GM21515 (cell line): Measurements from ENCODE around the gene APOA4.
"Not testable (repeated sequence)": the region's sequence is repeated elsewhere in the genome, so short reads cannot be mapped to it uniquely, and the experiment has no call there.

Experiments
- ATAC-seq: cut with Tn5 transposase; IDR thresholded peaks from one replicate; pipeline ENCODE4 v1.9.1; 2021; ENCODE audit not compliant: unreplicated experiment

APOA4 gene

DNA sequence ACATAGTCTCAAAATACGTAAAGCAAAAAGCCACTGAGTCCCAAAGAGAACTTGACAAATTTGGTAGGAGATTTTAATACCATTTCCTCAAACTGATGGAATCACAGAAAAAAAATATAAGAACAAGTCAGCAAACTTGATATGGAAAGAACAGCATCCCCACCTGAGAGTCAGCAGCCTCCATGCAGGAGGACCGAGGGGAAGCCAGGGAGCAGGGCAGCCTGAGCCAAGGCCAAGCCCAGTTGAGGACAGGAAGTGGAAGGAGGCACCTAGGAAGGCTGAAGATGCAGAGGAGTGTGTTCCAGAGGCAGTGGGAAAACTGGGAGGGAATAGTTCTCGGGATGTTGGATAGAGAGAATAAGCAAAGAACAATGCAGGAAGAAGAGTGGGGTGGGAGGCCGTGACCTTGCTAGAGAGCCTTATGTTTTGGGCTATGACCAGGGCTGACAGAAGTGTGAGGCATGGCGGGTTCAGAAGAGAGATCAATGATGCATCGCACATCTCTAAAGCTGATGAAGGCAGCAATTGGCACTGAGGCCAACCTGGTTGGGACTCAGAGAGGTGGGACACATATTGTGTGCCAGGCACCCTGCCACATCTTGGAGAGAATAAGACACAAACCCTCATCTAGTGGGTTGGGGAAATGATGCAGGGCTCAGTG lies 15.4 kb downstream of the APOA4 start:
- no peak for ATAC-seq

DNA sequence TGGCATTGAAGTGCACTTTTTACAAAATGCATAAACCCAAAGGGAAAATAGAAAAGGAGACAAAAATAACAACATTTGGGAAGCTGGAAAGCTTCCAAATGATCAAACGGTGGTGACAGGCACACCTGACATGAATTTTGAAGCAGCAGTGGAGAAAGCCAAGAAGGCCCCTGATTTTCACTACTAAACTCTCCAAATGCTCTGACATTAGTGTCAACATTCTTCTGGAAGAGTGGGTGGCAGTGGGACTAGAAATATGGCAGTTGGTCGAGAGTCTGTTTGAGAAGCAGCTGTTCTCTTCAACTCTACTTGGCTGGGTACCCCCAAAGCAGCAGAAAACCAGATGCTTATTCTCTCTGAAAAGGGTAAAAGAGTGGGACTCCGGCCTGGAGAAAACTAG lies 19.1 kb downstream of the APOA4 start:
- ATAC-seq: no peak

DNA sequence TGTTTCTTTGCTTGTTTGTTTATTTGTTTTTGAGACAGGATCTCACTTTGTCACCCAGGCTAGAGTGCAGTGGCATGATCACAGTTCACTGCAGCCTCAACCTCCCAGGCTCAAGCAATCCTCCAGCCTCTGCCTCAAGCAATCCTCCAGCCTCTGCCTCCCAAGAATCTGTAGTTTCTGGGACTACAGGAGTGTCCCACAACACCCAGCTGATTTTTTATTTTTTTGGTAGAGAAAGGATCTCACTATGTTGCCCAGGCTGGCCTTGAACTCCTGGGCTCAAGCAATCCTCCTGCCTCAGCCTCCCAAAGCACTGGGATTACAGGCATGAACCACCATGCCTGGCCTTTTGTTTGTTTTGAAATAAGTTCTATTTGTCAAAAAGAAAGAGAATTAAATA lies 21.4 kb downstream of the APOA4 start:
- not testable (repeated sequence) for ATAC-seq

DNA sequence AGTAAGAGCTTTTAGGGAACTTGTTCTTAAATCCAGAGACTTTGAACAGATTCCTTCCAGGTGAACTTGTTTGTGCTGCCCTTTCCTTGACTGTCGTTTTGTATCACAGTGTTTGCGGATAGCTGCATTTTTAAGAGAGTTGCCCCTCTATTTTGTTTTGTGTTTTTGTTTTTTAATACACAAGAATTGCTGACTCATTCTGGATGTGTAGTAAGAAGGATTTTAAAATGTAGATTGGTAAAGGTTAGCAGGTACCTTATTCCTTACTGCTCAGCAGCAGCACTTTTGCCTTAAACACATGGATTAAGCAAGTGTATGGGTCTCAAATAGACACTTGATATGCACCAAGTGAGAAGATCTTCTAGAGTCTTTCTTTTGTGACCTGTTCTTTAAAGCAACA lies 22.5 kb downstream of the APOA4 start:
- no peak for ATAC-seq

DNA sequence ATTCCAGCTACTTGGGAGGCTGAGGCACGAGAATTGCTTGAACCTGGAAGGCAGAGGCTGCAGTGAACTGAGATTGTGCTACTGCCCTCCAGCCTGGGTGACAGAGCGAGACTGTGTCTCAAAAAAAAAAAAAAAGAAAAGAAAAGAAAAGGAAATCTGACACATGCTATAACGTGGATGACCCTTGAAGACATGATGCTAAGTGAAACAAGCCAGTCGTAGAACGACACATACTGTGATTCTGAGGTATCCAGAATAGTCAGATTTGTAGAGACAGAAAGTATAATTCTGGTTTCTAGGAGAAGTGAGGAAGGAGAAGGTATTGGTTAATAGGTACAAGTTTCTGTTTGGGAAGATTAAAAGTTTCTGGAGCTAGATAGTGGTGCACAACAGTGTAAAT lies 24.7 kb downstream of the APOA4 start:
- ATAC-seq: no peak

DNA sequence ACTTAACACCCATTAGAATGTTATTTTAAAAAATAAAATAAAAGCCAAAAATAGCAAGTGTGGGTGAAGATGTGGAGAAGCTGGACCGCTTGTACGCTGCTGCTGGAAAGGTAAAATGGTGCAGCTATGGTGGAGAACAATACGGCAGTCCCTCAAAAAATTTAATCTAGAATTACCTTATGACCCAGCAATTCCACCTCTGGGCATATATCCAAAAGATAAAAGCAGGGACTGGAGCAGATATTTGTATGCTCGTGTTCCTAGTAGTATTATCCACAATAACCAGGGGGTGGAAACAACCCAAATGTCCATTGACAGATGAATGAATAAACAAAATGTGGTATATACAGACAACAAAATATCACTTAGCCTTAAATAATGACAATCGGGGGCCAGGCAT lies 25.3 kb downstream of the APOA4 start:
- ATAC-seq: no peak

DNA sequence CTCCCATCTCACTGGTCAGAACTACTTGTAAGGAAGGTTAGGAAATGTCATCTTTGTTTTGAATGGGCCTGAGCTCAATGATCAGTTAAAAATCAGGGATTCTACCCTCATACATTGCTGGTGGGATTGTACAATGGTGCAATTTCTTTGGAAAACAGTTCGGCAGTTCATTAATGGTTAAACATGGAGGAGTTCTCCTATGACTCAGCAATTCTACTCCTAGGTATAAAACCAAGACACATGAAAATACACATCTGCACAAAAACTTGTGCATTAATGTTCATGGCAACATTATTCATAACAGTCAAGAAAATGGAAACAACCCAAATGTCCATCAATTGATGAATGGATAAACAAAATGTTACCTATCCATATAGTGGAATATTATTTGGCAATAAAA lies 26.6 kb downstream of the APOA4 start:
- no peak for ATAC-seq

DNA sequence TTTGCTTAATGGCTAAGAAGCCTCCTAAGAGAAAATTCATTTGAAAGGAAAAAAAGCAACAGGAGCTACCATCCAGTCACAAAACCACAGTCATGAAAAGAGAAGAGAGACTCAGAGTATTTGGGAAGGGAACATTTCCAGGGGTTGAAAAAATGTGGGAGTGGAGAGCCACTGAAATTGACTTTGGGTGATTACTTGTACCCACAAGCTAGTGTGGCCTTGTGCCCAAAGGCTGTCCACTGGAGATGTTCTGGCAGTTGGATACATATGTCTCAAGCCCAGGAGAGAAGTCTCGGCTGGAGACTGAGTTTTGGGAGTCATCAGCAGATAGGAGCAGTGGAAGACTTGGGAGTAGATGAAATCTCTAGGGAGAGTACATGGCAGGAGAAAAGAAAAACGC lies 28.3 kb downstream of the APOA4 start:
- ATAC-seq: no peak

DNA sequence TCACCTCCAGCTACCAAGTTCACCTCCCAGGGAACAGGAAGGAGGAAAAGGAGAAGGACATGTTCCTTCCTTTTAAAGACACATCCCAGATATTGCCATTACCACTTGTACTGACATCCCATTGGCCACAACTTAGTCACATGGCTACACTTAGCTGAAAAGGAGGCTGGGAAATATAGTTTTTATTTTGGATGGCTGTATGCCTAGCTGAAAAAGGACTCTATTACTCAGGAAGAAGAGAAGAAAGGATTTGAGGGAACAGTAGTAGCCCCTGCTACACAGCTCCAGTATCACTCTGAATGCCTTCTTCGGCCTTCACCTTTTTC lies 29.4 kb downstream of the APOA4 start:
- no peak for ATAC-seq

DNA sequence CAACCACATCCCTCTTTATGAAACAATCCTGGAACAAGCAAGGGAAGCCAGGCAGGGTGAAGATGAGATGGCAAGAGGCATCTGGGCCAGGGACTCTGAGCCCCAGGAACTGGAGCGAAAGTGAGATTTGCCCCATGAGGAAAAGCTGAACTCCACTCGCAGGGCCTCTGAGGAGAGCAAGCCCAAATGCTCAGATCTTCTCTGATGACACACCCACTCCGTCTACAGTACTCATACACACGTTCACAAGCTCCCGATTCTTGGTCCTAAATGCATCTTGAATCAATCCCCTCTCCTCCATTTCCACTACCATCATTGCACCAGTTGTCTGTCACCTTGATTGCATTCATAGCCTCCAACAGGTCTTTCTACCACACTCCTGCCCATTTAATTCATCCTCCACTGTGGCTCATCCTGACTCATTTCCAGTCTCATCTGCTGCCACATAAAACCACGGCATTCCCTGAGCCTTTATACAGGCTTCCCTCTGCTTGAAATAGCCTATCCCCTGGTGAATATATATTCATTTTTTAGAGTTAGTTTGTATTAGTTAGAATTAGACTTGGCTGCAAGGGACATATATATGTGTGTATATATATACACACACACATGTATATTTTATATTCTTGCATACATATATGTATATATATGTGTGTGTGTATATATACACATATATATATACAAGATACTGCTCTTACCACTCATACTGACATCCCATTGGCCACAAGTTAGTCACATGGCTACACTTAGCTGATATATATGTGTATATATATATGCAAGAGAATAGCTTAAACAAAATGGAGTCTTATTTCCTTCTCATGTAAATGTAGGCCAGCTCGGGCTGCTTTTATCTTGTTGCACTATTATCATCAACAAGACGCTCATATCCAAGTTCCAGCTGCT lies 30.0 kb downstream of the APOA4 start:
- no peak for ATAC-seq

DNA sequence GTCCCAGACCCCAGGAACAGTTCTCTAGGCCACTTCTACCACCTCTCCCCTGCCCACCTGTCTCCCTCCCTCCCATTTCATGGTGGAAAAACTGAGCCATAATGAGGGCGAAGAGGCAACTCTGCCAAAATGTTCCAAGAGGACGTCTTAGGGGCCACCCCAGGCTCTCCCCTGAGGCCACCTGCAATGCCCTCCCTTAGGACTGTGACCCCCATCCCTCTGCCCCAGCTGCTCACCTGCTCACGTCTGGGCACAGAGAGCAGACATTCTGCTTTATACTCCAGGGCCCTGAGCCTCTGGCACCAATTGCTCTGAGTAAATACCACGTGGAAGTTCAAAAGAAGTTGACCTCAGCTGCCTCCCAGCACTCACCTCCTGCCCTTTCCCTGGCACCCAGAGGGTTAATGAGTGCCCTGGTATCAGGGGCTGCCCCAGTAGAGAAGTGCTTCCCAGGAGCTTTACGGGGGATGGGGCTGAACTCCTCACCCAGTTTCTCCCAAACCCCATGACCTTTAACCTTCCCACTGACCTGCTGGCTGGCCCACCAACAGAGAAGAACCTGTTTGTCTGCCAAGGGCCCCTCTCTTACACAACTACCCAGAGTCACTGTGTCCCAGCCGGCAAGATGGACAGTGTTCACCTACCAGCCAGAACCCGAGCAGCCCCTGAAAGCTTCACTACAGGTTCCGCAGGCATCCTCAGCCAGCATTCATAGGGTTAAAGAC lies 30.8 kb downstream of the APOA4 start:
- no peak for ATAC-seq

DNA sequence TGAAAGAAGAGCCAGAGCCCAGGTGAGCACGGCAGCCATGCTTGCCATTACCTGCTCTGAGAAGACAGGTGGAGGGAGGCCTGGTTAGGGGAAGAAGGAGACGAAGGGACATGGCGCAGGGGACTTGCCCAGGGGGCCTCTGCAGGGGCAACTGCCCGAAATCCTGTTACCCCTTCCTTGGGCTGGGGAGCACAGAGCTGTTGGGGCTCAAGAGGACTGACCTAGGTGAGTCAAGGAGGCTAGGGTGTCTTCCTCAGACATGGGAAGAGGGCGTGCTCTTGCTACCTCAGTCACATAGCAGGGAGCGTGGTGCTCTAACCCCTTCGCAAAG lies 31.3 kb downstream of the APOA4 start, which contains the start of gene APOA5:
Gene APOA5 (minus strand): TSS at position 67 of the 331 bp plus-strand sequence. CDS start 19 bp downstream, at position 48.
- ATAC-seq: no peak

DNA sequence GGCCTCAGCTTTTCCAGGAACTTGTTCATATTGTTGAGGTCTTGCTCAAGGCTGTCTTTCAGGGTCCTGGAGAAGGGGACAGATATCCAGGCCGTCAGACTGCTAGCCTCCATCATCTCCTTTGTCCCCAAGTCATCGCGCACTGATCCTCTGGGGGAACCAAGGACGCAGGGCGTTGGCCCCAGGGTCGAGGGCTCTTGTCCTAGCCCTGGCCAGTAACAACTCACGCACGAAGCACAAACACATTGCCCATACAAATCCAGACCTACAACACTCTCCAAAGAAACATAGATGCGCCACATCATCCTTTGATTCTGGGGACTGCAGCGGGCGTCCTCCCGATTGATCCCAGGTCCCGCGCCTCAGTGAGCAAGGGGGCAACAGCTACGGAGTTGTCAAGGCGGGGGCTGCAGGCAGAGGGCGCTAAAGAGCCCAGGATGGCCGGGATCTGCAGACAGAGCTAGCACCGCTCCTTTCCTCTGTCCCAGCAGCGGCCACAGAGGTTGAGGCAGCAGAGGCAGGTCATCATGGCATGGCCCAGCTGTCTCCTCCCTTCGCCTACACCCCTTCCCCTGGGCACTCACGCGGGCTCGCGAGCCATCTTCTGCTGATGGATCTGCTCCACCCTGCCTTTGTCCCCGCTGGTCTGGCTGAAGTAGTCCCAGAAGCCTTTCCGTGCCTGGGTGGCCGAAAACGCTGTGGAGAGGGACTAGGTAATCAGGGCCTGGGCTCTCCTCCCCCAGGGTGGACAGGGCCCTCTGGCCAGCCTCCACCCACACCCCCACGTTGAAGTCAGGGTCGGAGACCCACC lies 31.9 kb downstream of the APOA4 start:
- ATAC-seq: peak; percentile 36

DNA sequence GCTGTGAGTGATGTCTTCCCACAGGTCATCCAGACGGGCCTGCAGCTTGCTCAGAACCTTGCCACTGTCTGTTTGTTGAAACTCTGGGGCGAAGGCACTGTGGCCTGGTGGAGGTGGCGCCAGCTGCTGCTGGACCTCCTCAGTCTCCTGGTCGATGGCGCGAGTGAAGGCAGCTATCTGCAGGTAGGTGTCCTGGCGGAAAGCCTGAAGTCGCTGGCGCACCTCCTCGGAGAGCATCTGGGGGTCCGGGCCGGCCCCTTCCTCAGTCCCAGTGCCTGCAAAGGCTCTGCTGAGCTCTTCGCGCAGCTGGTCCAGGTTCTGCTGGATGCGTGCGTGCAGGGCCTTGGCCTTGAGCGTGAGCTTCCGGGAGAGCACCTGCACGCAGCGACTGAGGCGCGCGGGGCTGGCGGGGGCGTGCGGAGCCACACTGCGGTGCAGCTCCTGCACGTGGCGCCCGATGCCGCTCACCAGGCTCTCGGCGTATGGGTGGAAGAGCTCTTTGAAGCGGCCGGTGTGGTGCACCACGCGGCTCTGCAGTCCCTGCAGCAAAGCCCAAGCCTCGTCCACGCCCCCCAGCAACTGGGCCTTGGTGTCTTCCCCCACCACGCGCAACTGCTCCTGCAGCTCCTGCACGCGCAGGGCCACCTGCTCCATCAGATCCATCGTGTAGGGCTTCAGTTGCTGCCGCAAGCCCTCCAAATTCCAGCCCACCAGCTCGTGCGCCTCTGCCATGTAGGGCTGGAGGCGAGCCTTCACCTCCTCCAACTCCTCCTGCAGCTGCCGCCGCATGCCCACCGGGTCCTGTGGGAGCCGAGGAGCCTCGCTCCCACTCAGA lies 32.7 kb downstream of the APOA4 start:
- no peak for ATAC-seq

DNA sequence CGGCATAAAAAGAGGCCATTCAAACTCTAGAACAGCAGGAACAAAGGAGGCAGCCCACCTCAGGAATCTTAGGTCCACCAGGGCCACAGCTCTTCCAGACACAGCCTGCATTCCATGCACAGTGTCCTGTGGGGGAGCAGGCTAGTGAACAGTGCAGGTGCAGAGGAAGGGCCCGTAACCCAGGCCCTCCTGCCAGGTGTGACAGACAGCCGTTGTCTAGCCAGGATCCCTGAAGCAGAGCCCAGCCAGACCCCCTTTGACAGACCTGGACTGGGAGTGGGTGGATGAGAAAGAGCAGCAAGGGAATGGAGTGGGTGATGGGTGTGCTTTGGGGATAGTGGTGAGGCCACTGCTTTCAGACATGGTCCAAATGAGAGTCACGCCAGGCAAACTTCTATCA lies 34.1 kb downstream of the APOA4 start:
- ATAC-seq: no peak

DNA sequence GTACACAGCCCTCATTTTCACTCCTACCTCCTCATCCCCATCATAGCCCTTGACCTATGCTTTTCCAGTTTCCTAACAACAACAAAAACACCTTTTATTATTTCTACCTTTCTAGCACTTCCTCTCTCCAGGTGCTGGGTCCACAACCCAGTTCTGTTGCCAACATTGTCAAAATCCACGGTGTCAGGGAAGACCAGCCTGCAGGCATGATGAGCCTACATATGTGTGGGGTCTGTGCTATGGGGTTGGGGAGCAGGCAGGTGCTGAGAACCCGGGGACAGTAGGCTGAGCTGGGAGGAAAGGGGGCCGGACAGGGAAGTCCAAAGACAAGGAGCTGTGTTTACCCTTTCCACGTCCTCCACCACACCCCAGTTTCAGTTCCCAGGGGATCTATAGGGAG lies 34.6 kb downstream of the APOA4 start:
- ATAC-seq: no peak

DNA sequence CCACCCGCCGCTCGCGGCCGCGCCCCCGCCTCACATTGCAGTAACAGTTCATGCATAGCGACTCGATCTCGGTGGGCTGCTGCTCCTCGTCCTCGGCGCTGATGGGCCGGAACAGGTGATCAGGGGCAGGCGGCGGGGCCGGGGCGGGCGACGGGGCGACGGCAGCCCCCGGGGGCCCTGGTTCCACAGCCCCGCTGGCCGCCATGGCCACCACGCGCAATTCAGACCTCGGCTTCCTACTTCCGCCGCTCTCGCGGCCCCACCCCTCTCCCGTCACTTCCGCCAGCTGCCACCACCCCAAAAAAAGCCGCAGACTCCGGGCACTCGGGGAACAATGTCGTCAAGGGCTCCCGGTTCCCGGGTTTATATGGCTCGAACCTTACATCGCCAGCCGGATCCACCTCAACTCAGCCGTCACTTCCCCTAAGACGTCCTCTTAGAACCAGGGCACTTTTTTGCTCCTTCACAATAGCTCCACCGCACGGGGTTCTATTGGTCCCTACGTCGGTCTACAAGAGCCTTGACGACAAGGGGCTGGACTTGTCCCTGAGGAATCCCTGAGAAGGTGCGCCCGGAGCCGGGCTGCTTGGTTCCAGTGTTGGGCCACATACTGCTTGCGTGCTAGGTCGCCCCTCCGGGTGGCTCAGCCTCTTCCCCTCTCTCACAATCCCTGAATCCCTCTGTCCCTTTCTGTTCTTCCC lies 35.2 kb downstream of the APOA4 start, which contains the start of gene ZPR1:
Gene ZPR1 (minus strand): TSS at position 238 of the 701 bp plus-strand sequence. CDS start 33 bp downstream, at position 205.
- peak; percentile 85 for ATAC-seq

DNA sequence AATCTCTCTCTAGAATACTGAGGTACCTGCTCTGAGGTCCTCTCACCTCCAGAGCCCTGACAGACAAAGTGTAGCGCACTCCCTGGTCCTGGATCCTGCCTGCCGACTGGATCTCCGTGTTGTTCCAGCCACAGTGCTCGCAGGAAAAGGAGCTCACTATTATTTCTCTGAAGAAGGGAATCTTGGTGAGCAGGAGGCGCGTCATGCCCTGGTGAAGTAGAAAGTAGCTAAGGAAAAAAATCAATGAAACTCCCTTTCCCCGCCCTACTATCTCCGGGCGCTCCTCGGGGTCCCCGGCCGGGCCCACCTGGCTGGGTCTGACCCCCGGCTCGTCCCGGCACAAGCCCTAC lies 35.7 kb downstream of the APOA4 start:
- no peak for ATAC-seq

DNA sequence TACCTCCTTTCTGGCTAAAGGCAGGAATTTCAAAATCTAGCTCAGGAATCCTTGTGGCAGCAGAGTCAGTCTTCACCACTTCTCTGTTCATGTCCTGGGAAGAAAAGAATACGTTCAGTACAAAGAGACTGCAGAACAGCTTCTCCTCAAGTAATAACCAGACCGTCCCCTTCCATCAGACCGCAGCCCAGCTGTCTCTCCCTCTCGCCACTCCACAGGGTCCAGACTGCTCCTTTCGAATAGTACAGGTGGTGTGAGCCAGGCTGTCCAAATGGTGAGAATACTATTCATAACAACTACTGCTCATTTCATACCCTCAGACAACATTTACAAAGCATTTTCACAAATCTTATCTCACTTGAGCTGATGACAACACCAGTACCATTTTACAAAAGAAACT lies 36.1 kb downstream of the APOA4 start:
- no peak for ATAC-seq

DNA sequence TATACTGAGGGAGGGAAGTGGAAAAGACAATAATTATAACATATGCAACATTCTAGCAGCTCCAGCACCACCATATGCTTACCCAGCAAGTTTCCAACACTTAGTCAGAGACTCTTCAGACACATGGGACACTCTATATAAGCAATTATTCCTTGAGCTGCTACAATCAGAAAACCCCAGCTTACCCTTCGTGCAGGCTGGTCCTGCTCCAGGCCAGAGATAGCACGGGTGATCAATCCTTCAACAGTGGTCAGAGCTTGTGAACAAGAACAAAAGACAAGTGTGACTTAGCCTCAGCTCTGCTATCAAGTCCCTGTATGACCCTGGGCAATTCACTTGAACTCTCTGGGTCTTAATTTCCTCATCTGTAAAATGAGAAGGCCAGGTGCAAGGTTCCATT lies 36.8 kb downstream of the APOA4 start:
- no peak for ATAC-seq
